HG03439 (cell line): ENCODE measurements around the gene DUSP21.
"Not testable (repeated sequence)": the region's sequence is repeated elsewhere in the genome, so short reads cannot be mapped to it uniquely, and the experiment has no call there.

Source experiments
- ATAC-seq: cut with Tn5 transposase; IDR thresholded peaks from one replicate; pipeline ENCODE4 v1.9.1; 2021; ENCODE audit warnings: mild to moderate bottlenecking, moderate library complexity; ENCODE audit not compliant: unreplicated experiment

Gene DUSP21

DNA sequence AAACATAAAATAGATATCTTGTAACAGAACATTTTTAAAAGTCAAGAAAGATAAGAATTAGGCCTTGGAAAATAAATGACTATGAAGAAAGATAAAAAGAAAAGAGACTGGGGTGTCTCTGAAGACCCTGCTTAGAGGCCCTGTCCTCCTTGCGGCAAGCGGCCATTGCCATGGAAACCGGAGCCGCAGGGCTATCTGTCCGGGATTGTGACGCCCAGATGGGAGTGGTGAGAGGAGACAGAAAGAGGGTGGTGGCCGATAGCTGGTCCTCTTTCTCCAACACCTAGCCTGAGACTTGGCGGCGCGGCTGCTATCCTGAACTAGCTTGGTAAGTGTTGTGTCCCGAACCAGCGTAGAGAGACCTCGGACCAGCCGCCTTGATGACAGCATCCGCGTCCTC, at the start of gene DUSP21:
TSS of gene DUSP21 (plus strand) at position 269 of the 400 bp plus-strand sequence. CDS start at position 381, 112 bp downstream.
- ATAC-seq: no peak

DNA sequence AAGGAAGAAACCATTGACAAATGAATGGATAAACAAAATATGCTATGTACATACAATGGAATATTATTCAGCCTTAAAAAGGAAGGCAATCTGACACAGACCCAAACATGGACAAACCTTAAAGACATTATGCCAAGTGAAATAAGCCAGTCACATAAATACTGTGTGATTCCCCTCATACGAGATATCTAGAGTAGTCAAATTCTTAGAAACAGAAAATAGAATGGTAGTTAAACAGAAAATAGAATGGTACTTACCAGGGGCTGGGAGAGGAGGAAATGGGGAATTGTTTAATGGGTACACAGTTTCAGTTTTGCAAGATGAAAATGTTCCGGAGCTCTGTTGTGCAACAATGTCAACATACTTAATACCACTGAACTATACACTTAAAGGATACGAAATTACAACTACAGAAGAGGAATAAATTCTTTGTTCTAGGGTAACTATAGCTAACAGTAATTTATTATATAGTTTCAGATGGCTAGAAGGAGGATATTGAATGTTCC, 47.8 kb upstream of the DUSP21 start:
- ATAC-seq: no peak

DNA sequence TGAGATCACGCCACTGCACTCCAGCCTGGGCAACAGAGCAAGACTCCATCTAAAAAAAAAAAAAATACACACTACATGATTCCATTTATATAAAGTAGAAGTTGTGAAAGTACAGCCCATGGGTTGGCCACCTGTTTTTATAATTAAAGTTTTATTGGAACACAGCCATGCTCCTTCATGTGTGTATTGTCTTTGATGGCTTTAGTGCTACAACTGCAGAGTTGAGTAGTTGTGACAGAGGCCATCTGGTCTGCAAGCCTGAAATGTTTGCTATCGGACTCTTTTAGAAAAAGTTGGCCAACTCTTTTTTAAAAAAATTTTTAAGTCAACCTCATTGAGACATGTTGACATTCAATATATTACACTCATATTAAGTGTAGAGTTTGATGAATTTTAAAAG, 41.2 kb upstream of the DUSP21 start:
- no peak for ATAC-seq

DNA sequence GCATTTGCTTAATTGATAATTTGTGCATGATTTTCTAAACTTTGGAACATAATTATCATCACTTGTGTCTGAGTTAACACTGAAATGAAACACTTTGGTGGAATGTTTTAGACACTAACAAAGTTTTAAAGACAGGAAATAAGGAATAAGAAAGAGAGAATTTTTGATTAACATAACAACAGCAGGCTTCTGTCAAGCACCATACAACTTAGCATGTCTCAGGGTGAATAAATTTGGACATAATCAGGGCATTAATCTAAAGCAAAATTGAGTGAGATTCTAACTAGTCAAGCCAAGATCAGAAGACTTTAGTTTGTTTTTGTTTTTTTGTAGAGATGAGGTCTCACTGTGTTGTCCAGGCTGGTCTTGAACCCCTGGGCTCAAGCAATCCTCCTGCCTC, 28.1 kb upstream of the DUSP21 start:
- no peak for ATAC-seq

DNA sequence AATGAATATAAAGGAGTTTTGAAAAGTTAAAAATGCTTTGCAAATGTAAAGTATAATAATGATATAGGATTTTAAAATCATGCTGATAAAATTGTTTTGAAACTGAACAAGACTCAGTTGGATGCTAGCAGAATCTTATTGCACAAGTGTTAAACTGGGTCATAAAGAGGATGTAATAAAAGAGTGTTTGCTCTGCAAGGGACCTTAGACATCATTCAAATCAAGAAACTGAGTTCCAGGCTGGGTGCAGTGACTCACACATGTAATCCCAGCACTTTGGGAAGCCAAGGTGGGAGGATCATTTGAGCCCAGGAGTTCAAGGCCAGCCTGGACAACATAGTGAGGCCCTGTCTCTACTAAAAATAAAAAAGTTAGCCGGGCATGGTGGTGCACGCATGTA, 27.5 kb upstream of the DUSP21 start:
- no peak for ATAC-seq

DNA sequence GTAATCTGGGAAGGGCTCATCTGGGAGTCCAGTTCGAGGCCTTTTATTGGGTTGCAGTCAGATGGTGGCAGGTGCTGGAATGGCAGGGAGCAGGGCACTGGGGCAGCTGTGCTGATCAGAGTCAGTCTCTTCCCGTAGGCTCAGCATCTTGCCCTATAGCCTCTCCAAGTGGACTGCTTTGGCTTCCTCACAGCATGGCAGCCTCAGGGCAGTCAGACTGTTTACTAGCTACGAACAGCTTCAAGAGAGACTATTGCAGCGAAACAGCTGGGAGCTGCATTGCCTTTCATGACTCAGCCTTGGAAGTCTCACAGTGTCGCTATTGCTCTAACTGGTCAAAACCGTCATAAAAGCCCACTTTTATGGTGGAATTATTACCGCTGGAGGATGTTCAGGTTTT, 26.8 kb upstream of the DUSP21 start:
- ATAC-seq: no peak

DNA sequence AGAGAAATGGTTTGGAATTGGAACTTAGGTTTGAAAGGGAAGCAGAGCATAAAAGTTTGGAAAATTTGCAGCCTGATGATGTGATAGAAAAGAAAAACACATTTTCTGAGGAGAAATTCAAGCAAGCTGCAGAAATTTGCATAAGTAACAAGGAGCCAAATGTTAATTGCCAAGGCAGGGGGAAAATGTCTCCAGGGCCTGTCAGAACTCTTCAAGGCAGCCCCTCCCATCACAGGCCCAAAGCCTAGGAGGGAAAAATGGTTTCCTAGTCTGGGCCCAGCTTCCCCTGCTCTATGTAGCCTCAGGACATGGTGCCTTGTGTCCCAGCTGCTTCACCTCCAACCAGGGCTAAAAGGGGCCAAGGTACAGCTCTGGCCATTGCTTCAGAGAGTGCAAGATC, 21.2 kb upstream of the DUSP21 start:
- ATAC-seq: no peak

DNA sequence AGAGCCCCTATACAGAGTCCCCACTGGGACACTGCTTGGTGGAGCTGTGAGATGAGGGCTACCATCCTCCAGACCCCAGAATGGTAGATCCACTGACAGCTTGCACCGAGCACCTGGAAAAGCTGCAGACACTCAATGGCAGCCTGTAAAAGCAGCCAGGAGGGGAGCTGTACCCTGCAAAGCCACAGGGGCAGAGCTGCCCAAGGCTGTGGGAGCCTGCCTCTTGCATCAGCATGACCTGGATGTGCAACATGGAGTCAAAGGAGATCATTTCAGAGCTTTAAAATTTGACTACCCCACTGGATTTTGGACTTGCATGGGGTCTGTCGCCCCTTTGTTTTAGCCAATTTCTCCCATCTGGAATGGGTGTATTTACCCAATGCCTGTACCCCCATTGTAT, 20.6 kb upstream of the DUSP21 start:
- not testable (repeated sequence) for ATAC-seq

DNA sequence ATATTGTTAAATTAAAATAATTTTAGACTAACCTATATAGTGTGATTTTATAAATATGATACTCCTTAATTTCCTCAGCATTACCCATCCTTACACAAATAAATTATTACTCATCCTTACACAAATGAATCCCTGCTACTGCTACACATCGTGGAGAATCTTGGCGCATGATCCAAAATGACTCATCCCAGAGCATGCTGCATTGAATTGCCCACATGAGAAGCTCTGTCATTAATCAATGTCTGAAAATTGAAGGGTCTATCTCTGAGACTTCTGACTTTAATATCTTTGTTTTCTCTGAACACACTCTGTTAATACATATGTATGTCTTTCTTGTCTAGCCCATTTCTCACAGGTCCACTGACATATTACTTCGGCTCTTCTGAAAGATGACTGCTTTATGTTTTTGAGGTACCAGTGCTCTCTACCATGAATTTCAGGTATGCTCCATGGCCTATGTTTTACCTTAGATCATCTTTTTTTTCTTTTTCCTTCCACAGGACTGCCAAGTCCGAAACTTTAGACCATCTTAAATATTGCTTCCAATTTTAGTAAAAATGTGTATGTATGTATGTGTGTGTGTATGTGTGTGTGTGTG, 15.7 kb upstream of the DUSP21 start:
- ATAC-seq: no peak

DNA sequence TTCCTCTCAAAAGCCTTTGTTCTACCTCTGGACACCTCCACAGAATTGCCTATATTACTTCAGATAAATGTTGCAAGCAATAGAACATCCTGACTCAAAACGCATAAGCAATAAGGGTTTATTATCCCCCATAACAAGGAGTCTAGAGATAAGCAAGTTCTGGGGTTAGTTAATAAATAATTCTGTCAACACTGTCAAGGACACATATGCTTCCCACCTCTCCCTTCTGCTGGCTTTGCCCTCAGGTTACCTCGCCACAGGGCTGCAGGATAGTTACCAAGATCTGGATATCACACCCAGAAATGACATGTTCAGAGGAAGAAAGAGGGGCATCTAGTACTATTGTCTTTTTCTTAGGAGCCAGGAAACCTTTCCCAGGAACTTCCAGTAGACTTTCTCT, 14.0 kb upstream of the DUSP21 start:
- ATAC-seq: no peak

DNA sequence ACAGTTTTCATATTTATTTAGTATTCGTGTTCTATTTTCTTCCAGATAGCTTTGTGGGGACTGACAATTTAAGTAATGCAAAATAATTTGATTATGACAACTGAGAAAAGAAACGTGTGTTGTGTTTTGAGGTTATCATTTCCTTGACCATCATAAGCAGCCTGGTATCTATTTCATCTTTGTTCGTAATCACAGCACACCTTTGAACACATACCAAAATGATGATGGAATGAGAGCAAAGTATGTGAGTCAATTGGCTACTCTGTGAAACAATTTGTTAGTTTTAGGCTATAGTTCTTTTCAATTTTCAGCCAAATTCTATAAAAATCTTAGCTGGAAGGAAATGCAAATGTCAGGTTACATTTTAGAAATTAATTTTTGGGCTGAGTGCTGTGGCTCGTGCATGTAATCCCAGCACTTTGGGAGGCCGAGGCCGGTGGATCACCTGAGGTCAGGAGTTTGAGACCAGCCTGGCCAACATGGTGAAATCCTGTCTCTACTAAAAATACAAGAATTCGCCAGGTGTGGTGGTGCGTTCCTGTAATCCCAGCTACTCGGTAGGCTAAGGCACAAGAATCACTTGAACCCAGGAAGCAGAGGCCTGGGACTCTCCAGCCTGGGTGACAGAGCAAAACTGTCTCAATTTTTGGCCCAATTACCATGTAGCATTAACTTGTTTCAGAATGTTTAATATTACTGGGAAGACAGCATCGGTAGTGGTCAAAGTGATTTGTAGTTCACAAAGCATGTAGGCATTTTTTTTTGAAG, 1.1 kb upstream of the DUSP21 start:
- ATAC-seq: no peak

DNA sequence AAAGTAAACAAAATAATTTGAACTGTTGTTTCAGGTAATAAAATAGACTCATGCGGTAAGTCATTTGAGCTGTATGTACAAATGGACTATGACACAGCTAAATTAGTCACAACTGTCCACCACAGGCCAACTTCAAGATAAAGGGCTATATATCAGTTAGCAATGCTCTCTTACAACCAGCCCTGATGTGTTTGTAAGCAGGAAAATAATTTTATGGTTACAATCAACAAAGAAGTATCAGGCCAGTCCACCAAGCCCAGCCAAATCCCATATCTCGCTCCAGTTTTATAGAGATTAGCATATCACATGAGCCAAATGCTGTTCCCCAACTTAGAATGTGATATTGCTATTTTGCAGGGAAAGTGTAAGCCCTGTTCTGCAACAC, 511 bp upstream of the DUSP21 start:
- ATAC-seq: no peak

DNA sequence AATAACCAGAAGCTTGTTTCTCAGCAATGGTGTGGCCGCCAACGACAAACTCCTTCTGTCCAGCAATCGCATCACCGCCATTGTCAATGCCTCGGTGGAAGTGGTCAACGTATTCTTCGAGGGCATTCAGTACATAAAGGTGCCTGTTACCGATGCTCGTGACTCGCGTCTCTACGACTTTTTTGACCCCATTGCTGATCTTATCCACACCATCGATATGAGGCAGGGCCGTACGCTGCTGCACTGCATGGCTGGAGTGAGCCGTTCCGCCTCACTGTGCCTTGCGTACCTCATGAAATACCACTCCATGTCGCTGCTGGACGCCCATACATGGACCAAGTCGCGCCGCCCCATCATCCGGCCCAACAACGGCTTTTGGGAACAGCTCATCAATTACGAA, 383 bp downstream of the DUSP21 start:
- ATAC-seq: no peak

DNA sequence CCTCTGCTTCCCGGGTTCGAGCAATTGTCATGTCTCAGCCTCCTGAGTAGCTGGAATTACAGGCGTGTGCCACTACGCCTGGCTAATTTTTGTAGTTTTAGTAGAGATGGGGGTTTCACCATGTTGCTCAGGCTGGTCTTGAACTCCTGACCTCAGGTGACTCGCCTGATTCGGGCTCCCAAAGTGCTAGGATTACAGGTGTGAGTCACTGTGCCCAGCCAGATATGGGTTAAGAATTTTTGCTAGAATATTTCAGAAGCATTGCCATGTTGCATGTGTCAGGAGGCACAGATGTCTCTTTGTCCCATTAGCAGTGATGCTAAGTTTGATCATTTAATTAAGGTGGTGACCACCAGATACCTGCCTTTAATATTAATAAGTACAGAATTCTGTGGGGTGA, 7.1 kb downstream of the DUSP21 start:
- ATAC-seq: not testable (repeated sequence)

DNA sequence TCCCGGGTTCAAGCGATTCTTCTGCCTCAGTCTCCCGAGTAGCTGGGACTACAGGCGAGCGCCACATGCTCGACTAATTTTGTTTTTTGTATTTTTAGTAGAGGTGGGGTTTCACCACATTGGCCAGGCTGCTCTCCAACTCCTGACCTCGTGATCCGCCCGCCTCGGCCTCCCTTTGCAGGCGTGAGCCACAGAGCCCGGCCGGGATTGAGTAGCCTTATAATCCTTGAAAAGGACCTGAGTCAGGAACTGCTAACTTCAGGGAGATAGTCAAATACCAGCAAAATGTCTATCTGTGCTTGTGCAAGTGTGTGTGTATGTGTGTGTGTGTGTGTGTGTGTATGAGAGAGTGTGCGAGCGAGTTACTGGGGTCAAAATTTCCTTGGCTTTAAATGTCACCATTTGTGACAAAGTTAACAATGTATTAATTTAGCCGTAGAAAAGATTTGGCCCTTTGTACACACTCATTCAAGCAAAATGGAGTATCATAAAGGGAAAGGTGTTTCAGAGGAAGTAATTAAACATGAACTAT, 27.4 kb downstream of the DUSP21 start:
- no peak for ATAC-seq

DNA sequence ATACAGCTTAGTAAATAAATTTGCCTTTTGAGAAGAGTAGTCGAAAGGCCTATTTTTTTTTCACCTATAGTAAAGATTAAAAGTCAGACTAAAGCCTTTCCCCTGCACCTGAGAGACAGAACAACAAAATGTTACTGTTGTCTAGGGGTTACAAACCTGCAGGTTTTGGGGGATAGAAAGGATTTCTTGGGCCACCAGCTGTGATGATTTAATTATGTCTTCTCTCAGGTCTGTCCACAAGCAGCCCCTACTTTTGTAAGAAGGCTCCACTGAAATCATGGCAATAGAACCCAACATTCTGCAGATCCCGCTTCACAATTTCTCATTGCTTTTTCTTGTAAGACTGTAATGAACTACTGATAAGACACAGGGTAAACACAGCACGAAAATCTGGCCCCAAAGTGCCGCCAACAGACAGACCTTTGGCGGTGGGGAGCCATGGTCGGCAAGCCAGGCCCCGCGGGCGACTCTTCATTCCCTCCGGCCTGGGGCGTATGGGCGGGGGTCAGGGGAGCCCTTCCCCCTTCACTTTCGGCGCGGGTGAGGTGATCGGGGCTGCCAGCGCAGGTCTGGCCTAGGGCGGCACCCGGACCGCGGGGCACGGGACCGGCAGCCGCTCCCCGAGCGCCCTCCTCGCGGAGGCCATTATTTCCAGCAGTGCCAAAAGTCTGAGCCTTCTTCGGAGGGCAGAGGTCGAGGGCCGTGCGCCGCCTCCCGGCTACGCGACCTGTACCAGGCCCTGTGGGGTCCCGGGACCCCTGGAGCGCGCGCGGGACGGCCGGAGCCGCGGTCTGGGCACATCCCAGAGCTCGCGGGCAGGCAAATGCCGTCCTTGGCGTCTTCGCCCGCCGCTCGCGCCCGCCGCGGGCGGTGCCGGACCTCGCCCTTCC, 28.4 kb downstream of the DUSP21 start:
- ATAC-seq: peak; percentile 33

DNA sequence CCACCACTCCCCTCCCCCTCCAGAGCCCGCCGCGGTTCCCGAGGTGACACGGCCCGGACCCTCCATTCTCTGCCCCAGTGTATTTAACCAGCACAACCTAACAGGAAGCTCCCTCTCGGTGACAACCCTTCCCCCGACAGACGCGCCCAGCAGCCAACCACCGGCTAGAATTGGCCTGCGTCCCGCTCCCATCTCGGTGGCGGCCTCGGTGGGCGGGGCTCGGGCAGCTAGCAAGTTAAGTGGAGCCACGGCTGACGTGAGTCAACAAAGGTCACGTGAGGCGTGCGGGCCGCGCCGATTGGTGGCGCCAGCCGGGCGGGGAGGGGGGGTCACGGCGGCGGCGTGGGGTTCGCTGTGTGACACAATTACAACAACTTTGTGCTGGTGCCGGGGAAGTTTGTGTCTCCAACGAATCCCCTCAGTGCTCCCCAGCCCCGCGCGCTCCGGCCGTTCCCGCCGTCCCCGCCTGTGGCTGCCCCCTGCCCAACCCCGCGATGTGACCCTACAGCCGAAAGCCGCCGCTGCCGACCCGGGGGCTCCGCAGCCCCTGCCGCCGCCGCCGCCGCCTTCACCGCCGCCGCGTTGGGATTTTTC, 29.1 kb downstream of the DUSP21 start, which contains the start of gene KDM6A:
TSS of gene KDM6A (plus strand) at position 368 of the 594 bp plus-strand sequence. CDS start 364 bp downstream, outside the sequence.
- ATAC-seq: peak; percentile 92

DNA sequence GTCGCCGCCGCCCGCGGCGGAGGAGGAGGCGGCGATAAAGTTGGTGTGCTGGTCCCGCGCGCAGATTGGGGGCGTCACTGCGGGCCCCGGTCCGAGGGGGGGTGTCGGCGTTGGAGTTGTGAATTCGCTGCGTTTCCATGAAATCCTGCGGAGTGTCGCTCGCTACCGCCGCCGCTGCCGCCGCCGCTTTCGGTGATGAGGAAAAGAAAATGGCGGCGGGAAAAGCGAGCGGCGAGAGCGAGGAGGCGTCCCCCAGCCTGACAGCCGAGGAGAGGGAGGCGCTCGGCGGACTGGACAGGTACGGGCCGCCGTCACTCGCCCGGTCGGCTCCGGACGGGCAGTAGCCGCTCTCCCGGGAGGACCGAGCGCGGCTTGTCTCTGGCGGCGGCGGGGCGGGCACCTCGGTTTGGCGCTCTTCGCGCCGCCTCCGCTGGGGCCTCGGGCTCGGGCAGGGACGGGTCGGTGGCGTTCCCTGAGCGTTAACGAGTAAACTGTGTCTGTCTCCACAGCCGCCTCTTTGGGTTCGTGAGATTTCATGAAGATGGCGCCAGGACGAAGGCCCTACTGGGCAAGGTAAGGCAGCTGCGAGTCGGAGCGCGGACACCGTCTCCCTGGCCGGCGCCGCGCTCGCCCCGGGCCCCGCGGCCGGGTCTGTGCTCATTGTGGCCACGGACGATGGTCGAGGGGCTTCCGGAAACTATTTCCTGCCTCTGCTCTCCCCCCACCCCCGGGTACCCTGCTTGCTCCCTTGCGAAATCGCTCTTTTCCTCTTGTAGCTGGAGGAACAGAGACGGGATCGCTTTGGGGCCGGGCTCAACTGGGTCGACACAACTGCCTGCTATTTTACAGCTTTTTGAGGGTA, 29.8 kb downstream of the DUSP21 start:
- ATAC-seq: no peak

DNA sequence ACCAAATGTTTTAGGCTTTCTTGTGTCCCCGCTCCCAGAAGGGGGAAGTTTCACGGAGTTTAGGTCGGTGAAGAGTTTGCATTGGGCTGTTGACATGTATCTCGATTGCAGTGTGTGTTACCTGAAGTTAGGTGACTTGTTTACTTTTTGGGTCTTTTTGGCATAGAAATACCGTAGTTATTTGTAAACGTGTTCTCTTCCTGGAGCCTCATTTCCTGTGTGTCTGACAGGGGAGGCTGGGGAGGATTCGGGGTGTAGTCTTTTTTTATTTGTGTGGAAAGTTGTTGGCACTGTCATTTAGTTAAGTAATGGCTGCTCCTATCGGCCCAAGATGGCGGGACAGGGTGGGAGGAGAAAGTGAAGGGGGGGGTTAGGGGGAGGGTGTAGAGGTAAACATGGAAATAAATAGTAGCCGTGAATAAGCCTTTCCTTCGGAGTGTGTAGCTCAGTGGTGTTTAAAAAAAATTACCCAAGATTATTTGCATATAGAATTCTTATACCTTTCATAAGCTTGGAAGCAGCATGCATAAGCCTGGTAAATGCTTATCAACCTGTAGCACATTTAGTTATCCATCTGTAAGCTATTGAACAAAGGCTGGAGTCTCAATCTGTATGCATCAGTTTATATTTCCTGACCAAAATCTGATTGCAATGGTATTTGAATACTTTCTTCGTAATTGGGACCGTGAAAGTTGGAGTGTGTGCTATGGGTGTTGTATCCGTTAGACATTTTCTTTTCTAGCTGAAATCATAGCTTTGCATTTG, 30.8 kb downstream of the DUSP21 start:
- ATAC-seq: no peak
